ENCODE data around the gene MSI2.

The MSI2 gene

GRCh38 chr17:57654040-57654775 is 397.9 kb downstream of the MSI2 start:
- FAIRE-seq, result no peak

GRCh38 chr17:57655553-57655952 is 399.2 kb downstream of the MSI2 start:
- no peak for FAIRE-seq

- FAIRE-seq, result no peak
These were observed 400.9 kb downstream of the MSI2 start for GRCh38 chr17:57657211-57657610.

DNA sequence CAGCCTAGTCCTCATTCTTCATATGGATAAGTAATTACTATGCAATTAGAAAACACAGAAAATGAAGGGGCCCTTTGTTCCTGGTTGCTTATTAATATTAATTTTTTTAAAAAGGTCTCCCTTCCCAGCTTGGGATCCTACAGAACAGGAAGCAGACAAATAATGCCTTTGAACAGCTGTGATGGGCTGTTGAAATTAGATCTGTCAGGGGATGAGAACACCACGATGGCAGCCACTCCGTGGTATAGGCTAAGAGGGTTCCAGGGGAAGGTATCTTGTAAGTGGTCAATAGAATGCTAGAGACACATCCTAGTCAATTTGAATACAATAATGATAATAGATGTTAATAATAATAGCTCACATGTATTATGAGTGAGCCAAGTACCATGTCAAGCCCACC is 405.7 kb downstream of the MSI2 start:
- no peak for FAIRE-seq

DNA sequence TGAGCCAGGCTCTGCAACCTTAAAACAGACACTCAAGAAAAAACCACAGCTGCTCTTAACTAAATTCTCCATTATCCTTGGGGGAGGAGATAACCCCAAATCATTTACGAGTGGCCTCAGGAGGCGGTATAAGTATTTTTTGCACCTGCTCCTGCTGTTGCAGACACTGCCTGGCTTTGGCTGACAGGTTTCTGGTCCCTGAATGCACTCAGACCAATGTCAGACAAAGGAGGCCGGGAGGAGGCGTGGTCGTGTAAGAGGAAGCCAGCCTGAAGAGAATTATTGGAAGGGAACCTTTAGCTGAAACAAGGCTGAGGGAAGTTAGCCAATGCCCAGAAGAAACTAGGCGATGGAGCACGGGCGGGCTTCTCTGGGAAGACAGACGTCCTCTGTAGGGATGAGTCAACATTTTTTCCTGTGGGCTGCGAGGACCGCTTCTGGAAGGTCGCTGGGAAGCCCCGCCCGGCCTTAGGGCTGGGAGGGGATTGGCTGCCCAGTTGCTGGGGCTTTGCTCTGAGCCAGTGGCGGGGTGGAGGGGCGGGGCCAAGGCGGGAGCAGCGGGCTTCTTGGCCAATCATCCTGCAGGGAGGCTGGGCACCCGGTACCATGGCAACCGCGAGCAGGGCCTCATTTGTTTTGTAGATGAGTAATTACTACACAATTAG is 406.5 kb downstream of the MSI2 start:
- no peak for FAIRE-seq

DNA sequence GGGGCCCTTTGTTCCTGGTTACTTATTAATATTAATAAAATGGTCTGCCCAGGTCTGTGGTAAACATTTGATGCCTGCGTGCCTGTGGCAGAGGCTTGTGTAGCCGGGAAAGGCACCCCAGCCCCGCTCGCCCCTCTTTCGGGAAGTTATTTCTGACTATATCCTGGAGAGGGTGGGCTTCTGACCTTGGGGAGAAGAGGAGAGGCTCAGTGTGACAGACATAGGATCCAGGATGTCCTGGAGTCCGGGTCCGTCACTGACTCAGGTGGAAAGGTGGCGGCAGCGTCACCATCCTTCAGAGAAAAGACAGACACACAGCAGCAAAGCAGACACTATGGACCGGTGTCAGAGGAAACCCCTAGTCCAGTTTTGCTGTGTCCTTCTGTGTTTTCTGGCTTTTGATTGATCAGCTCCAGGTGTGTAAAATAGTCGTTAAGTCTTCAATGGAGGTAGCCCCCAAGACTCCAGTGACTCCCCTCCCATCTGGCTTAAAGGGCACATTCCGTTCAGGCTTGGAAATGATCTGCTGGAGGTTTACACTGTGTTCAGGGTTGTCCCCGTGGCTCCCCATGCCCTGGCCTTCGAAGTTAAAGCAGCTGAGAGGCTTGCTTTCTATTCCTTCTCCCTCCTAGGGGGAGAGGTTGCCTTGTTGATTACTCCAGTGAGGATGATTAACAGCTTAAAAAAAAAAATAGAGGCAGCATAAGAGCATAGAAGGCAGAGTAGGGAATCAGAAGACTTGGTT is 407.2 kb downstream of the MSI2 start:
- no peak for FAIRE-seq

DNA sequence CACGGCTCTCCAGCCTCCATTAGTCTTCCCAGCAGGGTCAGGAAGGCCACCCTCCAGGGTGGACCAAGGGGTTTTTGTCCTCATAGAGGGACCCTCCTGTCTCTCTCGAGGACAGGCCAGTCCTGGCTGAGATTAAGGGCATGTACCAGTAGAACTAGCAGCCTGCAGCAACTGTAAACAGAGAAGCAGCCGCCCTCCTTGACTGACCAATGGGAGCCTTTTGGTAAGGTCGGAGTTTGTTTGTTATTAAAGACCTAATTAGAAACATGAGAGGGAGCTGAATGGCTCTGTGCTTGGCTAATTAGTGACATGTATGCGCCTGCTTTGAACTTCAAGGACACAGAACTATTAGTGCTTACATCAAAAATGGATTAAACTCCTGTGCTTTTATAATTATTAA is 408.8 kb downstream of the MSI2 start:
- FAIRE-seq, result no peak

DNA sequence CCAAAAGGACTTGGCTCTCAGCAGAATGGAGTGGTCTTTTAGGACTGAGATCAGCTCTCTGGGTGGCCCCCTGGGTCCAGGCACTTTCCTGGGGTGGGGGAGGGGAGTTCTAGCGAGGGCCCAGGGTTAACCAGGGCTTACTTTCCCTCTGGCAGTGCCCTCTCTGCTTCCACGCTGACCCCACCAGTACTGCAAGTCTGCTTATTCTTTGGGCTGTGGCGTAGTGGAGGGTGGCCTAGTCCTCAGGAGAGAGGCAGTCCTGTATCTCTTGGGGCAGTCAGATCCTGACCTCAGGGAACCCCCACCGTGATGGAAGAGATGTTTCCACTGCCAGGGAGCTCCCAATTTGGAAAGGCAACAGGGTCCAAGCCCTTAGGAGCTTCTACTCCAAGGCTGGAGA is 409.4 kb downstream of the MSI2 start:
- FAIRE-seq, result no peak

GRCh38 chr17:57666201-57666870 is 410.0 kb downstream of the MSI2 start:
- no peak for FAIRE-seq

DNA sequence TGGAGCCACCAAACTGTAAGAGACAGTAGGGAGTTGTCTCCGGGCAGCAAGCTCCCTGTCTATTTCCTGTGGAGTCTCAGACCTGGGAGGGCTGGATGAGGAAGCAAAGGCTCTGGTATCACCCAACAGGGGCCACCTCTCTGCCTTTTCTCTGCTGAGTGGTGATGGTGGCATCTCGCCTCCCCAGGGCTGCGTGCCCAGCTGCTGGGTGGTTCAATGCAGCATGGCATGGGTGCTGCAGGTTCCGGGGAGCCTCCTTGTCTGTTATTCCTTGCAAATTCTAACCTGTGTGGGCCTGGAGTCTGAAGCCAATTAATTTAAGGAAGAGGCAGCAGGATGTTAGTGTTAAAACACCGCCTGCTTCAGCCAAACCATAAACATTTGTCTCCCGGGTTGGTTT is 410.6 kb downstream of the MSI2 start:
- no peak for FAIRE-seq

- no peak for FAIRE-seq
These were observed 411.2 kb downstream of the MSI2 start for GRCh38 chr17:57667461-57667923.

GRCh38 chr17:57668332-57668731 is 412.0 kb downstream of the MSI2 start:
- no peak for FAIRE-seq

DNA sequence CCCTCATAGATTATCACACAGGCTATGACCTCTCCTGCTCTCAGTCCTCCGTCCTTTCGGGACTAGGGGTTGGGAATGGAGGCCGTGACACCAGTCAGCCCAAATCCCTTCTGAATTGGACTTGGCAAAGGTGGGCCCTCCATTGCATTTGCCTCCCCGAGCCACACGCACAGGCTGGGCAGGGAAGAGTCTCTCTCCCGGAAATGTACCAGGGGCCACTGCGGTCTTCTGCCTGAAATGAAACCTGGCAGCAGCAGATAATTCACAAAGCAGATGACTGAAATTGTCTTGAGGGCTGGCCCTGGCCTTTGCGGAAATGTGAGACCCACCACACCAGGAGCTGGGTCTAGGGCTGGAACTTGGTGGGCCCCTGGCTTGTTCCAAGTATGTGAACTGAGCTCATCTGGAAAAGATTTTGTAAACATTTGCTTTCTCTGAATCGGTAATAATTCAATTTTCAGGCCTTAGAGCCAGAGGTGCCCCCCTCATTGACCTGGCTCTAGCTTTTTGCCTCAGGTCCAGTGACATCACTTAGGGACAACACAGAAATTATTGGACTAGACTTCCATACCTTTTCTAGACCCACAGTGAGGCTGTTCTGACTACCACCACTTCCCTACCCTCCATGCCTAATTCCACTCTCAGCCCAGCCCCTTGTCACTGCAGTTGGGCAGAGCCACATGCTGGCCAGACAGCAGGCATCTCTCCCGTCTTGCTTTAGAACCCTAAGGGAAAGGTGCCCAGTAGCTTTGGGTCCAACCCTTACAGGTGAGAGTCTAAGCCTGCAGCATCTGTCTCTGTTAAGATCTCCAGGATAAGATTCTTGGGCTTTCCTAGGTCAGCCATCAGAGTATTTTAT is 413.6 kb downstream of the MSI2 start:
- no peak for FAIRE-seq

DNA sequence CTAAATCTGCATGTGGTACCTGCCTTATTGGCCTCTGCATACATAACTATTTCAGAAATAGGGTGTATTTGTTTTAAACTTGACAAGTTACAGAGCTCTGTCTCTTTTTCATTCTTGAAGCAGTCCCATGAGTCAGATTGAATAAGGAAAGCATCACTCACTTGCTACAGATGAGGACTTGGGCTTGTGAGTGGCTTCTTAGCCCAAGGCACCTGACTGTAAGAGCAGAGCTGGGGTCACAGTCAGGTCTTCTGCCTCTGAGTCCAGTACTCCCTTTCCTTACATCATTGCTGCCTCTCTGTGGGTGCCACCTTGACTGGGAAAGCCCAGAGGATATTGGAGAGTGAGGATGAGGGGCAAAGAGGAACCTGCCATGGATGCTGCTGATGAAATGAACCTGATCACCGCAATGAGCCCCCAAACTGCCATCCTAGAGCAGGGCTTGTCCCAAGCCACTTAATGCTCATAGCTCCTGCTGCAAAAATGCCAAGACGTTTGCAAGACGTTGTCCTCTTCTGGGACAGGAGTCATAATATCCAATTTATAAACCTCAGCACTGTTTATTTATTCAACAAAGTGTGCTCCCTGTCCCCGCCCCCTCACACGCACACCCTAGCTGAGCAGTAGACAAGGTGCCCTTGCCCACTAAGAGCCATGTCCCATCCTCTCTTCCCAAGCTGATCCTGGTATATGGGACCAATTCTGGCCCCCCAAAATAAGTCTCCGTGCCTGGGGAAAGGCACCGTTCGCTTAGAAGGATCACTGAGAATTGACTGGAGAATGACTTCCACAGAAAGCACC is 414.6 kb downstream of the MSI2 start:
- no peak for FAIRE-seq

- FAIRE-seq, result no peak
These were observed 415.6 kb downstream of the MSI2 start for GRCh38 chr17:57671667-57672632.

DNA sequence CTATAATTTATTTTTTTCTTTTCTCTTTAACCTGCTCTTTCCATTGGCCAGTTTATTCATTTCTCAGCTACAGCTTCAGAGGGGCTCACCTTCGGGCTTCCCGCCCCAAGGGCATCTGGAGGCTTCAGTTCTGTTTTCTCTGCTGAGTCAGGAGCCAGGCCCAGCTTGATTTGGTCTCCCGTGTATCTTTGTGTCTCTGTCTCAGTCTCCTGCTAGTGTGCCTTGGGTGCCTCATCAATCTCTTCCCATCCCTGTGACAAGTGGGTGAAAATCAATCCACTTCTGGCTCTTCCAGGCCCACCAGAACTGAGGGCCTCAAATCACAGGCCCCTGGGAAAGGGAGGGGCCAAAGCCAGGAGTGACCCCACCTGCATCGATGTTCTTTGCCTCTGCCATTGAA is 416.6 kb downstream of the MSI2 start:
- FAIRE-seq, result no peak

- no peak for FAIRE-seq
These were observed 418.6 kb downstream of the MSI2 start for GRCh38 chr17:57674894-57675293.

DNA sequence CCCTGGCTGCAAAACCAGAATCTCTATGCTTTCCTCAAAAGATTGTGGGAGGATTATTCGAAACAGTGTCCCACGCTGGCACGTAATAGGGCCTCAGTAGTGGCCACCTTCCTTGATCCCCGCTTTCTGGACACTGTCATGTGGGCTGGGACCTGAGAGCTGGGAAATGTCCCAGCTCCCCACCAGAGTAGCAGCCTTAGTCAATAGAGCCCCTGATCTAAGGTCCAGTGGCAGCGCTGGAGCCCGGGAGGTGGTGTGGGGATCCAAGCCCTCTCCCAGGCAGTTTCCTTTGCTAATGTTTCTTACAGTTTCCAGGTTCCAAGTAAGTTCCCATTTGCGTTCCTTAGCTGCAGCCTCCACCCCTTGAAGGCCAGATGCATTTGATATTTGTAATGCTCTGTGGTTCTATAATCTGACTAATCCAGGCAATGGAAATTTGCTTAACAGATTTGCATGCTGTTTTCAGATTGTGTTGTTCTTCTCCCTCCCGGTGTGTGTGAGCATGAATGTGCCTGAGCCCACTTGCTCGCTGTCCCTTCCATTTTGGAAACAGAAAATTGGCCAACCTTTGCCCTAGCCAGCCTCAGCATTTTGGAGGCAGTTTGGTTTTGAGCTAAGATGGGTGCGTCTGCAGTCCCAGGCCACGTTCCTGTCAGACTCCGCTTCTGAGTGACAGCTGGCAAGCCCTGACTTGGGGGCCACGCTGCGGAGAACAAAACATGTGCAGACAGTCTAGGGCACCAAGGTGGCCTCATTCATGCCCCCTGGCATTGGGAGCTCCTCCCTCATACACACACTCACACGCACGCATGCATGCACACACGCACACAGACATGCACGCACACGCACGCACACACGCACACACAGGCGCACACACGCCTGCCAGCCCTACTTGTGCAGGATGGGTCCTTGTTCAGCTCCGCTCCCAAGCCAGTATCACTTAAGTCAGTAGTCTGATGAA is 419.4 kb downstream of the MSI2 start:
- FAIRE-seq, result no peak

GRCh38 chr17:57676543-57676942 is 420.2 kb downstream of the MSI2 start:
- no peak for FAIRE-seq
